ENCODE results near the gene PKD1L1.

- TF ChIP-seq CTCF (IDR thresholded peaks at IDR 0.05) (no peak), EZH2 (IDR thresholded peaks at IDR 0.05; ENCODE audit: borderline replicate concordance, insufficient read depth, low read depth, low read length, poor library complexity, severe bottlenecking) (no peak)
Measured at GRCh38 chr7:47803025-47803424, 145.2 kb downstream of the PKD1L1 start.

Data from B cell (primary cell).